Panc1 (cell line): ENCODE measurements around the gene COQ2.

Source experiments
- CTCF ChIP-seq: fragments of 450-650 bp; IDR thresholded peaks from 2 replicates; pipeline ENCODE4 v1.5.1; 2017; ENCODE audit warnings: mild to moderate bottlenecking
- POLR2AphosphoS5 ChIP-seq: IDR thresholded peaks from 2 replicates; pipeline ENCODE4 v1.6.1; 2012; ENCODE audit warnings: mild to moderate bottlenecking, low read depth, low read length, moderate library complexity

GRCh38 chr4:83238393-83239248, 46.0 kb downstream of the COQ2 start:
- no peak for TF ChIP-seq CTCF
- no peak for TF ChIP-seq POLR2AphosphoS5
